ENCODE results near the gene AKAP3.

The AKAP3 gene

GRCh38 chr12:4591180-4591687 lies 57.6 kb downstream of the AKAP3 start:
- no peak for DNase-seq

- no peak for DNase-seq
These were observed 58.9 kb downstream of the AKAP3 start for GRCh38 chr12:4589941-4590340.

- no peak for DNase-seq
These were observed 59.9 kb downstream of the AKAP3 start for GRCh38 chr12:4588916-4589315.

- no peak for DNase-seq
These were observed 61.7 kb downstream of the AKAP3 start for GRCh38 chr12:4587108-4587507.

GRCh38 chr12:4586500-4586899 lies 62.4 kb downstream of the AKAP3 start:
- DNase-seq, result no peak

- no peak for DNase-seq
These were observed 64.0 kb downstream of the AKAP3 start for GRCh38 chr12:4584896-4585295.

GRCh38 chr12:4584281-4584680 lies 64.6 kb downstream of the AKAP3 start:
- no peak for DNase-seq

- DNase-seq, result no peak
These were observed 68.6 kb downstream of the AKAP3 start for GRCh38 chr12:4580281-4580688.

- no peak for DNase-seq
These were observed 69.3 kb downstream of the AKAP3 start for GRCh38 chr12:4579305-4580102.

GRCh38 chr12:4572680-4573079 lies 76.2 kb downstream of the AKAP3 start:
- DNase-seq, result no peak

GRCh38 chr12:4569261-4569660 lies 79.6 kb downstream of the AKAP3 start:
- DNase-seq, result no peak

GRCh38 chr12:4567073-4567881 lies 81.6 kb downstream of the AKAP3 start:
- peak; percentile 84 for DNase-seq

- no peak for DNase-seq
These were observed 82.4 kb downstream of the AKAP3 start for GRCh38 chr12:4566474-4566873.

All from SIG-M5 (cell line).